ENCODE measurements around the gene ELAC2. TPM values are rescaled to one million over a fixed set of nuclear protein-coding genes. Genes with fewer than 3 reads are reported as not detected.
A peak's percentile ranks its signal among the peaks of the same experiment; 100 is the strongest.

The ELAC2 gene
- total RNA-seq, 4 donors from 2014 or later, result 70.7 to 78.7 (median 76.2) TPM

DNA sequence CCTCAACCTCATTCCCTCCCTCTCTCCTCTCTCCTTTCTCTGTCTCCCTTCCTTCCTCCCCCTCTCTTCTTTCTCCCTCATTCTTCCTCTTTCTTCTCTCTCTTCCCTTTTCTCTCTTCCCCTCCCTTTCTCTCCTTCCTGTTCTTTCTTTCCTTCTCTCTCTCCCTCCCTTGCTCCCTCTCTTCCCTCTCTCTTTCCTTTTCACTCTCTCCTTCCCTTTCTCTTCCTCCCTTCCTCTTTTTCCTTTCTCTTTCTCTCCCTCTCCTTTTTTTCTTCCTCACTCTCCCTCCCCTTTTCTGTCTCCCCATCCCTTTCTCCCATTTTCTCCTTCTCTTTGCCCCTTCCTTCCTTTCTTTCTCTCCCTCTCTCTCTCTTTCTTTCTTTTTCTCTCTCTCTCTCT lies 7.9 kb upstream of the ELAC2 start:
- Histone ChIP-seq H3K4me1 (no peaks in the 10 kb centered on the region), H3K27ac (no peak overlapping the region), H3K27me3 (peaks cover 0 to 3% (median 0%) of the 10 kb centered on the region in 3 donors), H3K9me3 (no peaks in the 10 kb centered on the region), H3K36me3 (no peaks in the 10 kb centered on the region), H3K4me3 (no peak overlapping the region)
- intact Hi-C loops (cut with DNase I; ENCODE audit: low total_unique reads), result no loop called here
- DNase-seq (no peak), ATAC-seq (no peak)
- TF ChIP-seq, protein P1, sequence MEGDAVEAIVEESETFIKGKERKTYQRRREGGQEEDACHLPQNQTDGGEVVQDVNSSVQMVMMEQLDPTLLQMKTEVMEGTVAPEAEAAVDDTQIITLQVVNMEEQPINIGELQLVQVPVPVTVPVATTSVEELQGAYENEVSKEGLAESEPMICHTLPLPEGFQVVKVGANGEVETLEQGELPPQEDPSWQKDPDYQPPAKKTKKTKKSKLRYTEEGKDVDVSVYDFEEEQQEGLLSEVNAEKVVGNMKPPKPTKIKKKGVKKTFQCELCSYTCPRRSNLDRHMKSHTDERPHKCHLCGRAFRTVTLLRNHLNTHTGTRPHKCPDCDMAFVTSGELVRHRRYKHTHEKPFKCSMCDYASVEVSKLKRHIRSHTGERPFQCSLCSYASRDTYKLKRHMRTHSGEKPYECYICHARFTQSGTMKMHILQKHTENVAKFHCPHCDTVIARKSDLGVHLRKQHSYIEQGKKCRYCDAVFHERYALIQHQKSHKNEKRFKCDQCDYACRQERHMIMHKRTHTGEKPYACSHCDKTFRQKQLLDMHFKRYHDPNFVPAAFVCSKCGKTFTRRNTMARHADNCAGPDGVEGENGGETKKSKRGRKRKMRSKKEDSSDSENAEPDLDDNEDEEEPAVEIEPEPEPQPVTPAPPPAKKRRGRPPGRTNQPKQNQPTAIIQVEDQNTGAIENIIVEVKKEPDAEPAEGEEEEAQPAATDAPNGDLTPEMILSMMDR (IDR thresholded peaks at IDR 0.05 in 4 of 5, conservative IDR thresholded peaks at IDR 0.05 in 1 of 5), result no peak
- no peak for TF ChIP-seq POLR2A (IDR thresholded peaks at IDR 0.05)
- in situ Hi-C loops (cut with MboI; ENCODE audit: low sequenced_read_pairs in 4 of 4), result loop anchor here in 1 of 4 donors (25.0 kb wide), 1 partner anchor 112 kb away; no protein-coding TSS in a partner anchor

DNA sequence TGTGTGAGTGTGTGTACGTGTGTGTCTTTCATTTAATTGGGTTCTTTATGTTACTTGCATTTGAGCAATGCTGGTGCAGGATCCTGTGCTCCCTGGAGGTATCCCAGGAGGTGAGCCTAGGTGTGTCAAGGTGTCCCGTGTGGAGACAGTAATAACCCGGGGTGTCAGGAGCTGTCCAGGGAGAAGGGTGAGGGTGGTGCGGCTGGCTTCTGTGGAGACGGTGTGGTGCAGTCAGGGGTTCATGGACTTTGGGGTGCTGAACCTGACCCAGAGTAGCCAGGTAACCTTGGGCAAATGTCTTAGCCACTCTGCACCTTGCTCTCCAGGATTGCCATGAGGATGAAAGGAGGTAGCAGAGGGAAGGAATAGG lies 7.4 kb upstream of the ELAC2 start:
- Histone ChIP-seq H3K27me3 (peaks cover 0 to 3% (median 0%) of the 10 kb centered on the region in 3 donors), H3K9me3 (no peaks in the 10 kb centered on the region), H3K36me3 (no peaks in the 10 kb centered on the region), H3K27ac (no peak overlapping the region), H3K4me1 (no peaks in the 10 kb centered on the region), H3K4me3 (no peak overlapping the region)
- no peak for TF ChIP-seq POLR2A (IDR thresholded peaks at IDR 0.05)
- TF ChIP-seq, protein P1 (IDR thresholded peaks at IDR 0.05 in 4 of 5, conservative IDR thresholded peaks at IDR 0.05 in 1 of 5), result no peak
- no peak for DNase-seq
- intact Hi-C loops (cut with DNase I; ENCODE audit: low total_unique reads) (no loop called here), in situ Hi-C loops (cut with MboI; ENCODE audit: low sequenced_read_pairs in 4 of 4) (loop anchor here in 1 of 4 donors (25.0 kb wide), 1 partner anchor 112 kb away; no protein-coding TSS in a partner anchor)
- ATAC-seq, result no peak

- no peaks in the 10 kb centered on the region for H3K9me3 ChIP-seq
- H3K36me3 ChIP-seq, result no peaks in the 10 kb centered on the region
- ATAC-seq (peak; percentile 47 to 56), DNase-seq (peak in 1 of 2 donors; percentile 26)
- no peak for TF ChIP-seq POLR2A (IDR thresholded peaks at IDR 0.05)
- TF ChIP-seq, protein P1 (IDR thresholded peaks at IDR 0.05 in 4 of 5, conservative IDR thresholded peaks at IDR 0.05 in 1 of 5), result peak; percentile 52 to 93 (median 66)
- intact Hi-C loops (cut with DNase I; ENCODE audit: low total_unique reads) (no loop called here), in situ Hi-C loops (cut with MboI; ENCODE audit: low sequenced_read_pairs in 4 of 4) (loop anchor here in 2 of 4 donors (25.0 kb wide), 3 partner anchors 113 to 1012 kb away; partner anchors contain the start of gene MAP2K4 (in 1 of the 2))
- H3K27ac ChIP-seq, result no peak overlapping the region
- peaks cover 0 to 3% (median 0%) of the 10 kb centered on the region in 3 donors for H3K27me3 ChIP-seq
- peak overlapping the region in 1 of 4 donors; percentile 2 for H3K4me3 ChIP-seq
- no peaks in the 10 kb centered on the region for H3K4me1 ChIP-seq
These were observed 6.9 kb upstream of the ELAC2 start for GRCh38 chr17:13024526-13025257.

DNA sequence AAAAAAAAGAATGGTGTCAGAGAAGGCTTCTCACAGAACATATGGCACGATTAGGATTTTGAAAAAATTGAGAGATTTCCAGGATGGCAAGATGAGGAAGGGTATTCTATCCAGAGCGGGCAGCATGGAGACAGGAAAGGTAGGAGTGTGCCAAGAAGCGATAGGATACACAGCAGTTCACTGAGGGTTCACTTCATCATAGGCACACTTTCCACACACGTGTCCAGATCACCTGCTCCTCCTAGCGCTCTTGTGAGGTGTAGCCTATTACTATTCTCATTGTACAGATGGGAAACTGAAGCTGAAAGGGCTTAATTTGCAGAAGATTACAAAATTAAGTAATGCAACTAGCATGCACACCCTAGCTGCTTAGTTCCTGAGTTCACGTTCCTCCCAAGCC lies 6.2 kb upstream of the ELAC2 start:
- in situ Hi-C loops (cut with MboI; ENCODE audit: low sequenced_read_pairs in 4 of 4) (loop anchor here in 2 of 4 donors (25.0 kb wide), 2 partner anchors 487 to 1012 kb away; partner anchors contain the start of gene MAP2K4 (in 1 of the 2)), intact Hi-C loops (cut with DNase I; ENCODE audit: low total_unique reads) (no loop called here)
- Histone ChIP-seq H3K4me1 (no peaks in the 10 kb centered on the region), H3K36me3 (no peaks in the 10 kb centered on the region), H3K9me3 (no peaks in the 10 kb centered on the region), H3K27ac (no peak overlapping the region), H3K4me3 (no peak overlapping the region), H3K27me3 (peaks cover 0 to 3% (median 0%) of the 10 kb centered on the region in 3 donors)
- ATAC-seq (no peak), DNase-seq (no peak)
- TF ChIP-seq, protein P1 (IDR thresholded peaks at IDR 0.05 in 4 of 5, conservative IDR thresholded peaks at IDR 0.05 in 1 of 5), result no peak
- TF ChIP-seq POLR2A (IDR thresholded peaks at IDR 0.05), result no peak
